SJCRH30 (cell line): ENCODE data around the gene AMIGO3. TPM values are rescaled to one million over a fixed set of nuclear protein-coding genes. Genes with fewer than 3 reads are reported as not detected.
"Not testable (repeated sequence)": the region's sequence is repeated elsewhere in the genome, so short reads cannot be mapped to it uniquely, and the experiment has no call there.

Experiments used
- DNase-seq, 2 experiments: peaks; one replicate each; pipeline ENCODE4 v3.0.0-alpha.2; 2015 to 2020
- H3K27ac ChIP-seq: fragments of 250-450 bp; sonication (Bioruptor Pico); 2 replicates; pipeline ENCODE4 v1.5.1; 2020; ENCODE audit warnings: mild to moderate bottlenecking, moderate library complexity
- H3K27me3 ChIP-seq: fragments of 250-450 bp; sonication (Bioruptor Pico); 2 replicates; pipeline ENCODE4 v1.5.1; 2020; ENCODE audit warnings: mild to moderate bottlenecking, moderate library complexity
- H3K36me3 ChIP-seq: fragments of 250-450 bp; sonication (Bioruptor Pico); 2 replicates; pipeline ENCODE4 v1.5.1; 2020; ENCODE audit warnings: mild to moderate bottlenecking, moderate library complexity
- H3K4me1 ChIP-seq: fragments of 250-450 bp; sonication (Bioruptor Pico); 2 replicates; pipeline ENCODE4 v1.5.1; 2020; ENCODE audit warnings: mild to moderate bottlenecking, moderate library complexity
- H3K4me3 ChIP-seq: fragments of 250-450 bp; sonication (Bioruptor Pico); 2 replicates; pipeline ENCODE4 v1.5.1; 2020; ENCODE audit warnings: mild to moderate bottlenecking, moderate library complexity
- H3K9me3 ChIP-seq: fragments of 250-450 bp; sonication (Bioruptor Pico); replicated peaks from 2 replicates; pipeline ENCODE4 v1.5.1; 2020; ENCODE audit warnings: mild to moderate bottlenecking, moderate library complexity
- total RNA-seq: library from RNA; depleted of rRNA; stranded (reverse); fragments of >200 nt; shearing (Covaris generic); gene quantifications from 2 replicates; pipeline ENCODE4 v1.2.3, GENCODE V29; 2014; rRNA removed

AMIGO3 gene
- 3.9 and 4.2 TPM in 2 replicates for total RNA-seq

GRCh38 chr3:49719214-49719884, at the start of gene AMIGO3:
Gene AMIGO3 (minus strand): TSS chr3:49719684. CDS start chr3:49719465, 219 bp downstream.
- Histone ChIP-seq H3K4me3 (no peak within 1 kb of the TSS), H3K4me1 (no peaks in the 10 kb centered on the region), H3K27ac (no peak within 1 kb of the TSS), H3K9me3 (no peaks in the 10 kb centered on the region), H3K36me3 (peaks cover 10% of the 10 kb centered on the region; the same call in 1 of the 2 replicates), H3K27me3 (no peaks in the 10 kb centered on the region)
- DNase-seq = no peak

GRCh38 chr3:49763981-49764380, 44.5 kb upstream of the AMIGO3 start:
- no peak overlapping the region for H3K27ac ChIP-seq
- no peaks in the 10 kb centered on the region for H3K4me1 ChIP-seq
- H3K9me3 ChIP-seq = no peaks in the 10 kb centered on the region
- H3K4me3 ChIP-seq = no peak overlapping the region
- no peak for DNase-seq
- peaks cover 3% of the 10 kb centered on the region; the same call in 1 of the 2 replicates for H3K36me3 ChIP-seq
- no peaks in the 10 kb centered on the region for H3K27me3 ChIP-seq

GRCh38 chr3:49761661-49762060, 42.2 kb upstream of the AMIGO3 start:
- Histone ChIP-seq H3K4me1 (no peaks in the 10 kb centered on the region), H3K36me3 (peaks cover 3% of the 10 kb centered on the region; the same call in 1 of the 2 replicates), H3K9me3 (no peaks in the 10 kb centered on the region), H3K27me3 (no peaks in the 10 kb centered on the region), H3K4me3 (no peak overlapping the region), H3K27ac (no peak overlapping the region)
- DNase-seq = no peak

- no peak for DNase-seq
- no peak overlapping the region for H3K4me3 ChIP-seq
- no peaks in the 10 kb centered on the region for H3K4me1 ChIP-seq
- no peaks in the 10 kb centered on the region for H3K36me3 ChIP-seq
- no peaks in the 10 kb centered on the region for H3K27me3 ChIP-seq
- H3K27ac ChIP-seq = no peak overlapping the region
- H3K9me3 ChIP-seq = no peaks in the 10 kb centered on the region
Observed at GRCh38 chr3:49759226-49759625, 39.7 kb upstream of the AMIGO3 start.

GRCh38 chr3:49757197-49757596, 37.7 kb upstream of the AMIGO3 start:
- no peak overlapping the region for H3K27ac ChIP-seq

GRCh38 chr3:49756036-49756435, 36.6 kb upstream of the AMIGO3 start:
- no peak for DNase-seq
- no peak overlapping the region for H3K27ac ChIP-seq
- H3K36me3 ChIP-seq = no peaks in the 10 kb centered on the region
- no peak overlapping the region for H3K4me3 ChIP-seq
- H3K27me3 ChIP-seq = no peaks in the 10 kb centered on the region
- no peaks in the 10 kb centered on the region for H3K4me1 ChIP-seq
- H3K9me3 ChIP-seq = no peaks in the 10 kb centered on the region

More at GRCh38 chr3:49757197-49757596, 37.7 kb upstream of the AMIGO3 start:
- H3K4me3 ChIP-seq = no peak overlapping the region
- H3K9me3 ChIP-seq = no peaks in the 10 kb centered on the region
- no peak for DNase-seq
- no peaks in the 10 kb centered on the region for H3K4me1 ChIP-seq
- no peaks in the 10 kb centered on the region for H3K27me3 ChIP-seq
- H3K36me3 ChIP-seq = no peaks in the 10 kb centered on the region

- no peaks in the 10 kb centered on the region for H3K9me3 ChIP-seq
Observed at GRCh38 chr3:49754536-49754935, 35.1 kb upstream of the AMIGO3 start.

GRCh38 chr3:49751501-49751900, 32.0 kb upstream of the AMIGO3 start:
- H3K27me3 ChIP-seq = no peaks in the 10 kb centered on the region
- H3K4me1 ChIP-seq = no peaks in the 10 kb centered on the region
- no peaks in the 10 kb centered on the region; the same call in 1 of the 2 replicates for H3K36me3 ChIP-seq
- DNase-seq = no peak
- H3K9me3 ChIP-seq = no peaks in the 10 kb centered on the region
- H3K27ac ChIP-seq = no peak overlapping the region
- no peak overlapping the region for H3K4me3 ChIP-seq

More at GRCh38 chr3:49754536-49754935, 35.1 kb upstream of the AMIGO3 start:
- Histone ChIP-seq H3K4me1 (no peaks in the 10 kb centered on the region), H3K27me3 (no peaks in the 10 kb centered on the region), H3K4me3 (no peak overlapping the region), H3K27ac (no peak overlapping the region), H3K36me3 (no peaks in the 10 kb centered on the region)
- DNase-seq = no peak

GRCh38 chr3:49750056-49750455, 30.6 kb upstream of the AMIGO3 start:
- Histone ChIP-seq H3K9me3 (no peaks in the 10 kb centered on the region), H3K4me1 (no peaks in the 10 kb centered on the region), H3K4me3 (no peak overlapping the region), H3K27me3 (no peaks in the 10 kb centered on the region), H3K36me3 (peaks cover 2% of the 10 kb centered on the region; the same call in 1 of the 2 replicates), H3K27ac (no peak overlapping the region)
- no peak for DNase-seq

GRCh38 chr3:49748874-49749273, 29.4 kb upstream of the AMIGO3 start:
- not testable (repeated sequence) for H3K4me3 ChIP-seq, H3K36me3 ChIP-seq, H3K9me3 ChIP-seq, H3K4me1 ChIP-seq, H3K27me3 ChIP-seq, H3K27ac ChIP-seq, DNase-seq

GRCh38 chr3:49747792-49748480, 28.5 kb upstream of the AMIGO3 start:
- Histone ChIP-seq H3K27ac (no peak overlapping the region), H3K27me3 (no peaks in the 10 kb centered on the region), H3K4me1 (no peaks in the 10 kb centered on the region), H3K36me3 (peaks cover 7% of the 10 kb centered on the region; the same call in 1 of the 2 replicates), H3K4me3 (no peak overlapping the region), H3K9me3 (no peaks in the 10 kb centered on the region)
- no peak for DNase-seq

- H3K27ac ChIP-seq = no peak overlapping the region
- no peak for DNase-seq
- no peaks in the 10 kb centered on the region for H3K27me3 ChIP-seq
- no peak overlapping the region for H3K4me3 ChIP-seq
- H3K4me1 ChIP-seq = no peaks in the 10 kb centered on the region
- H3K9me3 ChIP-seq = no peaks in the 10 kb centered on the region
- H3K36me3 ChIP-seq = peaks cover 7% of the 10 kb centered on the region; the same call in 1 of the 2 replicates
Observed at GRCh38 chr3:49745986-49746385, 26.5 kb upstream of the AMIGO3 start.

GRCh38 chr3:49740427-49740826, 20.9 kb upstream of the AMIGO3 start:
- no peak for DNase-seq
- Histone ChIP-seq H3K36me3 (peaks cover 23% of the 10 kb centered on the region), H3K4me1 (no peaks in the 10 kb centered on the region), H3K4me3 (no peak overlapping the region), H3K9me3 (no peaks in the 10 kb centered on the region), H3K27ac (no peak overlapping the region), H3K27me3 (no peaks in the 10 kb centered on the region)

- H3K4me3 ChIP-seq = no peak overlapping the region
- no peak overlapping the region for H3K27ac ChIP-seq
- no peak for DNase-seq
- H3K9me3 ChIP-seq = no peaks in the 10 kb centered on the region
- no peaks in the 10 kb centered on the region for H3K4me1 ChIP-seq
- H3K36me3 ChIP-seq = peaks cover 22% of the 10 kb centered on the region
- H3K27me3 ChIP-seq = no peaks in the 10 kb centered on the region
Observed at GRCh38 chr3:49738067-49738713, 18.7 kb upstream of the AMIGO3 start.

- peaks cover 24% of the 10 kb centered on the region for H3K36me3 ChIP-seq
- H3K27ac ChIP-seq = no peak overlapping the region
- H3K4me1 ChIP-seq = no peaks in the 10 kb centered on the region
- H3K27me3 ChIP-seq = no peaks in the 10 kb centered on the region
- no peak overlapping the region for H3K4me3 ChIP-seq
- DNase-seq = no peak
- no peaks in the 10 kb centered on the region for H3K9me3 ChIP-seq
Observed at GRCh38 chr3:49734752-49735151, 15.3 kb upstream of the AMIGO3 start.
